ENCODE measurements around the gene CAGE1. TPM values are rescaled to one million over a fixed set of nuclear protein-coding genes. Genes with fewer than 3 reads are reported as not detected.
A peak's percentile ranks its signal among the peaks of the same experiment; 100 is the strongest.

Gene CAGE1
- polyA plus RNA-seq, 6 donors from 2014 or later, result 0.08 to 0.26 (median 0.19) TPM; not detected in 3

DNA sequence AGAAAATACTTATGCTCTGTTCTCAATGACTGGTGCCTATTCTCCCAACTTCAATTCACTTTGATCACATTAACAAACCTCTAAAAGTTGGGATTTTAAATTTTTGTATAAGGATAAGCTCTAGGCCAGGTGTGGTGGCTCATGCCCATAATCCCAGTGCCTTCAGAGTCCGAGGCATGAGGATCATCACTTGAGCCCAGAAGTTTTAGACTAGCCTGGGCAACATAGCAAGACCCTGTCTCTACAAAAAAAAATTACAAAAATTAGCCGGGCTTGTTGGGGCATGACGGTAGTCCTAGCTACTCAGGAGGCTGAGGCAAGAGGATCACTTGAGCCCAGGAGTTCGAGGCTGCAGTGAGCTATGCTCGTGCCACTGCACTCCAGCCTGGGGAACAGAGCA lies 80.5 kb downstream of the CAGE1 start:
- Mint-ChIP-seq H3K27me3 (no peaks in the 10 kb centered on the region), H3K36me3 (peaks cover 25 to 37% of the 10 kb centered on the region in 2 donors), H3K4me3 (peak overlapping the region in 1 of 8 donors; percentile 54), H3K9me3 (no peaks in the 10 kb centered on the region), H3K4me1 (peaks cover 35 to 73% (median 39%) of the 10 kb centered on the region in 3 donors), H3K27ac (peak overlapping the region in 2 of 6 donors; percentile 26 to 54)
- DNase-seq, result no peak
- ATAC-seq (ENCODE audit: low read depth in 2 of 2), result no peak

DNA sequence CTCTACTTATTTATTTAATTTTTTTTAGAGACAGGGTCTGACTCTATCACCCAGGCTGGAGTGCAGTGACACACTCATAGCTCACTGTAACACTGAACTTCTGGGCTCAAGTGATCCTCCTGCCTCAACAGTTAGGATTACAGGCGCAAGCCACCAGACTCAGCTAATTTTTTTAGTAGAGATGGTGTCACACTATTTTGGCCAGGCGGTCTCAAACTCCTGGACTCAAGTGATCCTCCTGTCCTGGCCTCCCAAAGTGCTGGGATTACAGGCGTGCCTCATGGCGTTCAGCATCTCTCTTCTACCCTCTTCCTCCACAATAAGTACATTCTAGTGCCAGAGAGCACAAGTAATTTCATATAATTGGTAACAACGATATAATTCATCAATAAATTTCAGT lies 82.0 kb downstream of the CAGE1 start:
- Mint-ChIP-seq H3K27ac (peak overlapping the region in 5 of 6 donors; percentile 8 to 88 (median 65)), H3K9me3 (no peaks in the 10 kb centered on the region), H3K4me1 (peaks cover 35 to 64% (median 39%) of the 10 kb centered on the region in 3 donors), H3K4me3 (no peak overlapping the region), H3K27me3 (no peaks in the 10 kb centered on the region), H3K36me3 (peaks cover 25 to 37% of the 10 kb centered on the region in 2 donors)
- DNase-seq (no peak), ATAC-seq (ENCODE audit: low read depth in 2 of 2) (no peak)

- DNase-seq (no peak), ATAC-seq (ENCODE audit: low read depth in 2 of 2) (no peak)
- Mint-ChIP-seq H3K4me3 (peak overlapping the region in 1 of 8 donors; percentile 36), H3K9me3 (no peaks in the 10 kb centered on the region), H3K36me3 (peaks cover 36 to 47% of the 10 kb centered on the region in 2 donors), H3K27ac (peak overlapping the region in 2 of 6 donors; percentile 29 to 31), H3K4me1 (peaks cover 27 to 40% (median 29%) of the 10 kb centered on the region in 3 donors), H3K27me3 (no peaks in the 10 kb centered on the region)
These were observed 84.7 kb downstream of the CAGE1 start for GRCh38 chr6:7304821-7305220.

GRCh38 chr6:7301702-7302101 lies 87.8 kb downstream of the CAGE1 start:
- H3K36me3 Mint-ChIP-seq, result peaks cover 32 to 44% of the 10 kb centered on the region in 2 donors
- no peak for DNase-seq
- H3K4me1 Mint-ChIP-seq, result peaks cover 10 to 17% (median 14%) of the 10 kb centered on the region in 3 donors
- no peak for ATAC-seq (ENCODE audit: low read depth in 2 of 2)
- H3K27me3 Mint-ChIP-seq, result no peaks in the 10 kb centered on the region
- H3K27ac Mint-ChIP-seq, result no peak overlapping the region
- H3K4me3 Mint-ChIP-seq, result no peak overlapping the region
- H3K9me3 Mint-ChIP-seq, result no peaks in the 10 kb centered on the region

DNA sequence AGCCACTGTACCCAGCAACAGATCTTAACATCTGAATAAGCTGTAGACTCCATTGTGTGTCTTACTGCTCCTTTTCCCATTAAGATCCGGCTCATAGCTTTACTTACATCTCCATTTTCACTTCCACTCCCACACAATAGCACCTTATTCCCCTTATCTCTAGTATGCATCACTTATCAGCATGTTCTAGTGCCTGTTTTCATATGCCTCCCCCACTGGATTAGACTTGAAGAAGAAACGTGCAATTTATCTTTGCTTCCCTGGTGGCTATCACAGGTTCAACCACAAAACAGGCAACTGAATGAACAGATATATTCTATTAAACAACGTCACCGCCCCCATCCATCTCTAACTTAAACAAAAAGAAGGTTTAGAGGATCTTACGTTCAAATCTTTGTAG lies 88.6 kb downstream of the CAGE1 start:
- H3K27ac Mint-ChIP-seq, result peak overlapping the region in 3 of 6 donors; percentile 11 to 28 (median 16)
- H3K9me3 Mint-ChIP-seq, result no peaks in the 10 kb centered on the region
- no peak for ATAC-seq (ENCODE audit: low read depth in 2 of 2)
- peaks cover 10 to 14% (median 14%) of the 10 kb centered on the region in 3 donors for H3K4me1 Mint-ChIP-seq
- peaks cover 32 to 44% of the 10 kb centered on the region in 2 donors for H3K36me3 Mint-ChIP-seq
- H3K27me3 Mint-ChIP-seq, result no peaks in the 10 kb centered on the region
- no peak for DNase-seq
- no peak overlapping the region for H3K4me3 Mint-ChIP-seq

DNA sequence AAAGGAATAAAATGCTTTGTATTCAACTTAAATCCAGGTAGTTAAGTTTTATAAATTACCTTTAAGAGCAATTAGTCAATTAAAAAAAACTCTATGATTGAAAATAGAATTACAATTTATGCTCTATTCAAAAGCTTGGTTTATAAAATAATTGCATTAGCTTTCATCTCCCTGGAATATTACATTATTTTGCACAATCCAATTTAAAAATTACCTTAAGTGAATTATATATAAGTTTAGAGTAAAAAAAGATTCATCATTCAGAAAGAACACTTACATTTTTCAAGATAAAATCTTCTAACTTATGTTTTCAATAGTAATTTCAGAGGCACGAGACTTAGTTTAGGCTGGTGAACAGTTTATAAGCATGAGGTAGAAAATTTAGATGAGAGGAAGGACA lies 91.4 kb downstream of the CAGE1 start:
- H3K4me3 Mint-ChIP-seq, result no peak overlapping the region
- H3K9me3 Mint-ChIP-seq, result no peaks in the 10 kb centered on the region
- H3K36me3 Mint-ChIP-seq, result peaks cover 21 to 29% of the 10 kb centered on the region in 2 donors
- DNase-seq, result no peak
- peaks cover 0 to 4% (median 3%) of the 10 kb centered on the region in 3 donors for H3K4me1 Mint-ChIP-seq
- no peaks in the 10 kb centered on the region for H3K27me3 Mint-ChIP-seq
- ATAC-seq (ENCODE audit: low read depth in 2 of 2), result no peak
- no peak overlapping the region for H3K27ac Mint-ChIP-seq

GRCh38 chr6:7296602-7297001 lies 92.9 kb downstream of the CAGE1 start:
- ATAC-seq (ENCODE audit: low read depth in 2 of 2) (no peak), DNase-seq (no peak)
- Mint-ChIP-seq H3K27me3 (no peaks in the 10 kb centered on the region), H3K4me1 (peaks cover 0 to 4% (median 3%) of the 10 kb centered on the region in 3 donors), H3K27ac (peak overlapping the region in 1 of 6 donors; percentile 48), H3K4me3 (no peak overlapping the region), H3K36me3 (peaks cover 30 to 33% of the 10 kb centered on the region in 2 donors), H3K9me3 (no peaks in the 10 kb centered on the region)

GRCh38 chr6:7295916-7296315 lies 93.6 kb downstream of the CAGE1 start:
- no peaks in the 10 kb centered on the region for H3K27me3 Mint-ChIP-seq
- H3K27ac Mint-ChIP-seq, result no peak overlapping the region
- no peak overlapping the region for H3K4me3 Mint-ChIP-seq
- ATAC-seq (ENCODE audit: low read depth in 2 of 2), result no peak
- H3K4me1 Mint-ChIP-seq, result peaks cover 0 to 4% (median 3%) of the 10 kb centered on the region in 3 donors
- no peak for DNase-seq
- peaks cover 23 to 26% of the 10 kb centered on the region in 2 donors for H3K36me3 Mint-ChIP-seq
- no peaks in the 10 kb centered on the region for H3K9me3 Mint-ChIP-seq

DNA sequence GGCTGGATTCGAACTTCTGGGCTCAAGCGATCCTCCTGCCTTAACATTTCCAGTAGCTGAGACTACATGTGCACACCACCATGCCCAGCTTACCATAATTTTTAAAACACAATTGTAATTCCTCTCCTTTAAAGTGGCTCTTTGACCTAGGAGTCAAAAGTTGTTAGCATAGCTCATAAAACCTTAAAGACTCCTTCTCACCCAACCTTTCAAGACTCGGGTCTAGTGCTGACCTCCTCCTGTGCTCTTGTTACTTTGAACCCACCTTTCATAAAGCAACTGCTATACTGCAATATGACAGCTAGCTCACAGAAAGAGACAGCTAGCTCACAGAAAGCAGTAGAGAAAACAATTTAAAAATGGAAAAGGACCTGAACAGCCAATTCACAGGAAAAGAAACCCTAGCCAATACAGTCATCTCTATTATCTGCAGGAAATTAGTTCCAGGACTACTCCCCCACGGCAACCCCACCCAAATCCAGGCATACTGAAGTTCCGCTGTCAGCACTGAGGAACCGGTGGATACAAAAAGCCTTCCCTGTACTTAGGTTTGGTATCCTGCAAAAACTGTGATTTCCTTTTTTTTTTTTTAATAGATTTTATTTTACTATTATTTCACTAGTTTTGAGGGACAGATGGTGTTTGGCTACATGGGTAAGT lies 96.8 kb downstream of the CAGE1 start:
- H3K27me3 Mint-ChIP-seq, result no peaks in the 10 kb centered on the region
- no peak overlapping the region for H3K4me3 Mint-ChIP-seq
- DNase-seq (no peak), ATAC-seq (ENCODE audit: low read depth in 2 of 2) (no peak)
- no peaks in the 10 kb centered on the region for H3K9me3 Mint-ChIP-seq
- peaks cover 12 to 16% of the 10 kb centered on the region in 2 donors for H3K36me3 Mint-ChIP-seq
- H3K4me1 Mint-ChIP-seq, result no peaks in the 10 kb centered on the region
- peak overlapping the region in 2 of 6 donors; percentile 21 to 72 for H3K27ac Mint-ChIP-seq

DNA sequence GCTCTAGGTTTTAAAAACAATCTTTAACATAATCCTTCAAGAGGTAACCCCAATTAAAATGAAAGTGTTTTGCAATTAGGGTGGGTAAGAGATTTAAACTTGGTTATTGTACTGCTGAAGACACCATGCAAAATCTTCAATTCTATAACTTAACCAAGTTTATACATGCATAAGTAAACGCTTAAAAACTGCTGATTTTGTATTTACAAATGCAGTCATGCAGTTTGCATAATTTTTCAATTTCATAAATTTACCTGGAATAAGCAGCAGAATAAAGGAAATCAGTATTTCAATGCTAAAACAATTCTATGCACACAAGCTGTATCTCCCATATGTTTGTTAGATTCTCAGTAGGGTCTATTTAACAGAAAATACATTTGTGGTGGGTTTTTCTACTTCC lies 99.5 kb downstream of the CAGE1 start:
- H3K27me3 Mint-ChIP-seq, result no peaks in the 10 kb centered on the region
- no peak for DNase-seq
- H3K9me3 Mint-ChIP-seq, result no peaks in the 10 kb centered on the region
- H3K4me3 Mint-ChIP-seq, result no peak overlapping the region
- H3K4me1 Mint-ChIP-seq, result no peaks in the 10 kb centered on the region
- peak overlapping the region in 1 of 6 donors; percentile 15 for H3K27ac Mint-ChIP-seq
- peaks cover 12 to 19% of the 10 kb centered on the region in 2 donors for H3K36me3 Mint-ChIP-seq
- ATAC-seq (ENCODE audit: low read depth in 2 of 2), result no peak

GRCh38 chr6:7285416-7285815 lies 104.1 kb downstream of the CAGE1 start:
- H3K4me3 Mint-ChIP-seq, result no peak overlapping the region
- peaks cover 0 to 11% of the 10 kb centered on the region in 2 donors for H3K36me3 Mint-ChIP-seq
- no peaks in the 10 kb centered on the region for H3K27me3 Mint-ChIP-seq
- H3K27ac Mint-ChIP-seq, result peak overlapping the region in 2 of 6 donors; percentile 12 to 81
- peaks cover 8 to 13% (median 10%) of the 10 kb centered on the region in 3 donors for H3K4me1 Mint-ChIP-seq
- DNase-seq, result no peak
- H3K9me3 Mint-ChIP-seq, result no peaks in the 10 kb centered on the region
- no peak for ATAC-seq (ENCODE audit: low read depth in 2 of 2)

DNA sequence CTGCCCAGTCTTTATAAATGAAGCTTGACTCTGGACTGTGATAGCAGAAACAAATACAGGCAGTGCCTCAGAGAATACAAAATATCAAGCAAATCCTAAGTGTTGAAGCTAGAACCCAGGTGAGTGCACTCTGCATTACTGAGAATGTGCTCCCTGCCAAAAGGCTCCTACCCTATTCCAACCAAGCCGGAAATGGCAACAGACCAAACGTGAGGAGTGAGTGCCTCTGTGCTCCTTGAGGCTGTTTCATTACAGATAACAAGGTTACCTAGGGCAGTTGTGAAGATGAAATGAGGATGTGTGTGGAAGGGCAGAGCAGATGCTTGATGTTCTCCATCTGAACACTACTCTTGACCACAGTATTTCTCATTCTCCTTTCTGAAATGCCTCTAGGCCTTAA lies 105.9 kb downstream of the CAGE1 start:
- ATAC-seq (ENCODE audit: low read depth in 2 of 2) (no peak), DNase-seq (no peak)
- H3K36me3 Mint-ChIP-seq, result peaks cover 0 to 11% of the 10 kb centered on the region in 2 donors
- H3K27ac Mint-ChIP-seq, result peak overlapping the region in 4 of 6 donors; percentile 27 to 56 (median 42)
- no peaks in the 10 kb centered on the region for H3K27me3 Mint-ChIP-seq
- H3K4me1 Mint-ChIP-seq, result peaks cover 12 to 23% (median 14%) of the 10 kb centered on the region in 3 donors
- H3K4me3 Mint-ChIP-seq, result no peak overlapping the region
- no peaks in the 10 kb centered on the region for H3K9me3 Mint-ChIP-seq

- Mint-ChIP-seq H3K9me3 (no peaks in the 10 kb centered on the region), H3K36me3 (peaks cover 0 to 5% of the 10 kb centered on the region in 2 donors), H3K27me3 (no peaks in the 10 kb centered on the region), H3K4me3 (peak overlapping the region in 1 of 8 donors; percentile 5), H3K4me1 (peaks cover 25 to 37% (median 28%) of the 10 kb centered on the region in 3 donors), H3K27ac (peak overlapping the region; percentile 36 to 87 (median 72))
- DNase-seq (no peak), ATAC-seq (ENCODE audit: low read depth in 2 of 2) (no peak)
These were observed 107.2 kb downstream of the CAGE1 start for GRCh38 chr6:7282097-7282906.

All from naive B cell (primary cell).